ENCODE measurements around the gene ZNF800. TPM values are rescaled to one million over a fixed set of nuclear protein-coding genes. Genes with fewer than 3 reads are reported as not detected.

Gene ZNF800
- total RNA-seq (ENCODE audit: low replicate concordance), result 4.0 and 6.5 TPM in 2 replicates

DNA sequence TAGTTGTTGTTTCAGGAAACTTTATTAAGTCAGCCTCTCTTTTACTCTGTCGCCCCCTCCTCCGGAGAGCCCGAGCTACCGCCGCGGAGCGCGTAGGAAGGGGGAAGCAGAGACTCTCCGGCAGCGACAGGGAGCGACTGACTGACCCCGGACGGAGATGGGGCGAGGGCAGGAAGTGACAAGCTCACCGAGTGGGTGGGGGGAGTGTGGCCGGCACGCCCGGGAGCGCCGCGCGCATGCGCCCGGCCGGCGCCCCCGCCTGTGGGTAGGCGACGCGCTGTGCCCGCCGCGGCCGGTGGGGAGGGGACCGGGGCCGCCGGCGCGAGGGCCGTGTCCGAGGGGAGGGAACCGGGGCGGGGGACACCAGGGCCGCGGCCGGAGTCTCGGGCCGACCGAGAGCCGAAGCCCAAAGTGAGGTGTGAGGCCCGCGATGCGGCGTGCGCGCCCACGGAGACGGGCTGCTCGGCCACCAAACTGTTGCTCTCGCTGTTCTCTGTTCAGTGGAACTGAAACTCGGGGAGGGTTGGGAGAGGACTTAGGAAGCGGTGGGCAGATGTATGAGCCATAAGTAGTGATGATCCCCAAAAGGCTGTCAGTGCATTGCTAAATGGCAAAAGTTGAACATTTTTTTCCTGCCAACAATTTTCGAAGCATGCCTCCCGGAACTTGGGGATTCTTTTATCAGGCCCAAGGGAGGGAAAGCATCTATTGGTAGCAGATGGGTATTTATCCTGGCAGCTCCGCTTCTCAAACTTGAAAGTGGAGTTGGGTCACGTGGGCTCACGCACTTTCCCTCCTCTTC lies at the start of gene ZNF800:
Gene ZNF800 (minus strand): TSS at position 143 of the 802 bp plus-strand sequence. CDS start 1,151 bp downstream, outside the sequence.

Other genes starting within 250 kb of the ZNF800 start
- not detected in 2 replicates for gene GRM8, start 139.8 kb downstream of the ZNF800 start, total RNA-seq (ENCODE audit: low replicate concordance)
- 18.6 and 27.6 TPM in 2 replicates for gene GCC1, start 192.9 kb upstream of the ZNF800 start, total RNA-seq (ENCODE audit: low replicate concordance)
- gene ARF5, start 195.7 kb upstream of the ZNF800 start, total RNA-seq (ENCODE audit: low replicate concordance), result 112 and 151 TPM in 2 replicates
- 0.35 and 0.45 TPM in 2 replicates for gene FSCN3, start 201.0 kb upstream of the ZNF800 start, total RNA-seq (ENCODE audit: low replicate concordance)
- gene PAX4, start 225.4 kb upstream of the ZNF800 start, total RNA-seq (ENCODE audit: low replicate concordance), result not detected in 2 replicates

Measured in smooth muscle cell of the coronary artery (primary cell).